Measurements from ENCODE around the gene LYPD4. TPM values are rescaled to one million over a fixed set of nuclear protein-coding genes. Genes with fewer than 3 reads are reported as not detected.

Gene LYPD4
- total RNA-seq, result not detected

DNA sequence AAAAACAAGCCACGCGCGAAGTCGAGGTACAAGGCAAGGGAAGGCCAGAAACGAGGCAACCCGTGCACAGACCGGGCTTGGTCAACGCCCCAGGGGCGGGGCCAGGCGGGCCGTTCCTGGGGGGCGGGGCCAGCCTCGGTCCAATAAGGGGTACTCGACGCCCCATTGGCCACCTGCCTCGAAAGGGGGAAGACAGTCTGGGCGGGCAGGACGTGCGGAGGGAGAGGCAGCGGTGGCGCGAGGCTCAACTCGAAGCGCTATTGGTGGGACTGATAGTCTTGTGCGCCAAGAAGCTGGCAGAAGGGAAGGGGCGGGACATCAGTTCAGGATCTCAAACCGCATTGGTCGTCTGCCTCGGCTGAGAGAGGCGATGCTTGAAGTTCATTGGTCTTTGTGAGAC lies at the start of gene LYPD4:
Gene LYPD4, minus strand, starts transcription at position 83 of the 400 bp plus-strand sequence. CDS start 5,398 bp downstream, outside the sequence.
- Histone ChIP-seq H3K27me3 (peaks cover 60% of the 10 kb centered on the region), H3K4me3 (no peak within 1 kb of the TSS), H3K36me3 (no peaks in the 10 kb centered on the region), H3K27ac (no peak within 1 kb of the TSS), H3K9me3 (no peaks in the 10 kb centered on the region), H3K4me1 (no peaks in the 10 kb centered on the region)
- TF ChIP-seq CTCF (IDR thresholded peaks at IDR 0.05) (no peak), POLR2AphosphoS5 (IDR thresholded peaks at IDR 0.05) (no peak), EP300 (IDR thresholded peaks at IDR 0.05) (no peak), POLR2A (IDR thresholded peaks at IDR 0.05) (no peak)
- 70 to 80% methylated on average over 17 to 28 of the region's 30 CpGs for WGBS, 2 donors (ENCODE audit: low coverage in 1 of 2)
- no peak for ATAC-seq

DNA sequence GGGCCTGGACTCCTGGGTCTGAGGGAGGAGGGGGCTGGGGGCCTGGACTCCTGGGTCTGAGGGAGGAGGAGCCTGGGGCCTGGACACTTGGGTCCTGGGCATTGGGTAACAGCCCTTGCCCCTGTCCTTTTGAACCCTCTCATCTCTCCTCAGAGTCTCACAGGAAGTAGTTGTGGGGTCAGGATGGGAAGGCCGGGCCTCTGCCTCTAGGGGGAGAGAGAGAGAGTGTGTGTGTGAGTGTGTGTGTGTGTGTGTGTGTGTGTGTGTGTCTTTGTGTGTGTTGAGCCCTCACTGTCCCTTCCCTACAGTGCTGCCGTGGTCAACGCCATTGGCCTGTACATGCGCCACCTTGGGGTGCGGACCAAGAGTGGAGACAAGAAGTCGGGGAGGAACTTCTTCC lies 49.4 kb upstream of the LYPD4 start:
- Histone ChIP-seq H3K9me3 (no peaks in the 10 kb centered on the region), H3K4me3 (no peak overlapping the region), H3K4me1 (no peaks in the 10 kb centered on the region), H3K36me3 (peaks cover 0 to 95% of the 10 kb centered on the region in 2 donors), H3K27ac (no peak overlapping the region), H3K27me3 (no peaks in the 10 kb centered on the region)
- WGBS, 2 donors (ENCODE audit: low coverage in 1 of 2), result 100% methylated on average over 3 of the region's 6 CpGs; no CpG with 5 or more reads in 1 of the 2 donors
- no peak for ATAC-seq
- TF ChIP-seq POLR2A (IDR thresholded peaks at IDR 0.05) (no peak), POLR2AphosphoS5 (IDR thresholded peaks at IDR 0.05) (no peak), CTCF (IDR thresholded peaks at IDR 0.05) (no peak), EP300 (IDR thresholded peaks at IDR 0.05) (no peak)

DNA sequence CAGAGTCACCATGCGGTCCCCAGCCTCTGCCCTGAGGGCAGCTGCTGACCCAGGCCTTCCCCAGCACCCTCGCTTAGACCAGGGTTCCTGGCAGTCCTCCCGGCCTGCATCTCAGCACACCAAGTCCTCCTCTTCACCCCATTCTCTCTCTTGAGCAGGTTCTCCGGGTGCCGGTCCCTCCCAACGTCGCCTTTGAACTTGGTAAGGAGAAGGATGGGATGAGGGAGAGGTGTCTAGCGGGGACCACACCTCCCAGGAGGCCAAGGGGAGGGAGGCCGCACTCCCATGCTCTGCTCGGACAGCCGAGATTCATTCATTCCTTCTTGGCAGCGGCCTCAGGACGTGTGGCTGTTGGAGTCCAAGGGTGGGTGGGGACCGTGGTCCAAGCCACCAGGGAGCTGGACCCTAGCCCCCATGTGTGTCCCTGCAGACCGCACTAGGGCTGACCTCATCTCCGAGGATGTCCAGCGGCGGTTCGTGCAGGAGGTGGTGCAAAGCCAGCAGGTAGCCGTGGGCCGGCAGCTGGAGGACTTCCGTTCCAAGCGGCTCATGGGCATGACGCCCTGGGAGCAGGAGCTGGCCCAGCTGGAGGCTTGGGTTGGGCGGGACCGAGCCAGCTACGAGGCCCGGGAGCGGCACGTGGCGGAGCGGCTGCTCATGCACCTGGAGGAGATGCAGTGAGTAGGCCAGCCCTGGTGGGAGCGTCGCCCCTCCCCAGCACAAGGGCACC lies 47.9 kb upstream of the LYPD4 start:
- no peak for ATAC-seq
- WGBS, 2 donors (ENCODE audit: low coverage in 1 of 2), result 85% methylated on average over 6 of the region's 34 CpGs; no CpG with 5 or more reads in 1 of the 2 donors

DNA sequence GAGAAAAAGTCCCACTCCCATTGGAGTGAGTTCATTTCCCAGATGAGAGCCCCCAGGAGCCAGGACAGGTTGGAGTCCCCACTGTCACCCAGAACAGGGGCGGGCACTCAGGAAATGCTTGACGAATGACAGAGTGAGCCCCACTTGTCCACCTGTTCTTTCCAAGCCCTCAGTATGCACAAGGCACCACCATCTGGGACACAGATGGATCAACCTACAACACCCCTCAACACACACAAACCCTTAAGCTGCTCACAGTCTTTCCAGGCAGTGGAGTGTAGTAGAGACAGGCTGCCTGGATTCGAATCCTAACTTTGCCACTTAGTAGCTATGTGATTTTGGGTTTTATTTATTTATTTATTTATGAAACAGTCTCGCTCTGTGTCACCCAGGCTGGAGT lies 46.5 kb upstream of the LYPD4 start:
- no peak for ATAC-seq
- TF ChIP-seq POLR2A (IDR thresholded peaks at IDR 0.05) (no peak), EP300 (IDR thresholded peaks at IDR 0.05) (no peak), CTCF (IDR thresholded peaks at IDR 0.05) (no peak), POLR2AphosphoS5 (IDR thresholded peaks at IDR 0.05) (no peak)
- H3K4me3 ChIP-seq, result no peak overlapping the region
- H3K4me1 ChIP-seq, result peaks cover 0 to 26% (median 3%) of the 10 kb centered on the region in 3 donors
- H3K27me3 ChIP-seq, result no peaks in the 10 kb centered on the region
- WGBS, 2 donors (ENCODE audit: low coverage in 1 of 2), result 96 to 100% methylated on average over 2 to 4 of the region's 4 CpGs
- H3K9me3 ChIP-seq, result no peaks in the 10 kb centered on the region
- H3K27ac ChIP-seq, result no peak overlapping the region
- H3K36me3 ChIP-seq, result peaks cover 0 to 77% of the 10 kb centered on the region in 2 donors

More for the DNA sequence above, 47.9 kb upstream of the LYPD4 start:
- Histone ChIP-seq H3K4me1 (peaks cover 0 to 12% (median 0%) of the 10 kb centered on the region in 3 donors), H3K36me3 (peaks cover 0 to 91% of the 10 kb centered on the region in 2 donors), H3K27me3 (no peaks in the 10 kb centered on the region), H3K9me3 (no peaks in the 10 kb centered on the region), H3K4me3 (no peak overlapping the region), H3K27ac (no peak overlapping the region)
- TF ChIP-seq POLR2AphosphoS5 (IDR thresholded peaks at IDR 0.05), result no peak
- no peak for TF ChIP-seq POLR2A (IDR thresholded peaks at IDR 0.05)
- TF ChIP-seq CTCF (IDR thresholded peaks at IDR 0.05), result no peak
- TF ChIP-seq EP300 (IDR thresholded peaks at IDR 0.05), result no peak

GRCh38 chr19:41889896-41890295 lies 45.4 kb upstream of the LYPD4 start:
- Histone ChIP-seq H3K27ac (no peak overlapping the region), H3K4me1 (peaks cover 0 to 36% (median 6%) of the 10 kb centered on the region in 3 donors), H3K36me3 (peaks cover 0 to 67% of the 10 kb centered on the region in 2 donors), H3K4me3 (no peak overlapping the region), H3K9me3 (no peaks in the 10 kb centered on the region), H3K27me3 (no peaks in the 10 kb centered on the region)
- TF ChIP-seq POLR2AphosphoS5 (IDR thresholded peaks at IDR 0.05), result no peak
- no peak for TF ChIP-seq EP300 (IDR thresholded peaks at IDR 0.05)
- no peak for TF ChIP-seq POLR2A (IDR thresholded peaks at IDR 0.05)
- no peak for TF ChIP-seq CTCF (IDR thresholded peaks at IDR 0.05)
- no peak for ATAC-seq
- 90 to 94% methylated on average over 2 to 3 of the region's 8 CpGs for WGBS, 2 donors (ENCODE audit: low coverage in 1 of 2)
